ENCODE results near the gene SIPA1.

DNA sequence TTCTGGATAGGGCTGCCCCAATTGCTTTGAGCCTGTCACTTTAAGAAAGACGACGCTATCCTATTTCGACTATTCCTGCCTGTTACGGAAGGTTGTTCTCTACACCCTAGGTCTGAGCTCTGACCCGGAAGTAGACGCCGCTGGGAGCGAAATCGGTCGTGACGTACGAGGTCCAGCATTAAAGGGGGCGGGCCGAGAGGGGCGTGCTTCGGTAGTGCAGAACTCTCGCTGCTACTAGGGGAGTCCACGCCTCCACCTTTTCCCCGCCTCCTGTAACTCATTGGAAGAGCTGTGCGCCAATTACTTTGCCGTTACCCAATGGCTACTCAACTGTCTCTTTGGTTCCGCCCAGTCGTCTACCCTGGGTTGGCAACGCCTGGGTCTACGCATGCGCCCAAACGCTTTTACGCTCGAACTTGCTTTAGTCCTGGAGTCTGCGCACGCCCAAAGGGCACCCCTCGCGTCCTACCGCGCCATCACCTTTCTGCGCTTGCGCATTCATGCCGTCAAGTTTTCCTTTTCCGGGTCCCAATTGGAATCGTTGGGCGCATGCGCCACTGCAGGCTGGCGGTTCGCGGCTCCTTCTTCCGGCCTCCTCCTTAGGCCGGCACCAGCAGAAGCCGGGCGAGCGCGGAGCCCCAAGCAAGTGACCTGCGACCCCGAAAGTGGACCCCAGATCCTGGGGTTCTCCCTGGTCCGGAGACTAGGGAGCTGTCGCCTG, 22.5 kb upstream of the SIPA1 start, which contains the start of gene PCNX3:
- TF ChIP-seq CTCF (IDR thresholded peaks at IDR 0.05 in 2 of 3, conservative IDR thresholded peaks at IDR 0.05 in 1 of 3; ENCODE audit: borderline replicate concordance in 1 of 3, insufficient read depth in 1 of 3, low read depth in 2 of 3, low read length in 2 of 3) (no peak), RAD21 (IDR thresholded peaks at IDR 0.05; ENCODE audit: low read depth) (no peak), EZH2phosphoT487 (IDR thresholded peaks at IDR 0.05; ENCODE audit: borderline replicate concordance) (no peak), POLR2AphosphoS5 (IDR thresholded peaks at IDR 0.05; ENCODE audit: low read depth, low read length) (peak; percentile 34)
- TF ChIP-seq, protein P1, sequence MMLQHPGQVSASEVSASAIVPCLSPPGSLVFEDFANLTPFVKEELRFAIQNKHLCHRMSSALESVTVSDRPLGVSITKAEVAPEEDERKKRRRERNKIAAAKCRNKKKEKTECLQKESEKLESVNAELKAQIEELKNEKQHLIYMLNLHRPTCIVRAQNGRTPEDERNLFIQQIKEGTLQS (IDR thresholded peaks at IDR 0.05): no peak

Data from HCT116 (cell line).